Fibroblast of mammary gland (primary cell): Measurements from ENCODE around the gene CCND2.

Experiments used
- DNase-seq: peaks from one replicate; pipeline ENCODE4 v3.0.0-alpha.2; 2010; ENCODE audit warnings: low read depth
- H3K4me3 ChIP-seq: 2 replicates; pipeline ENCODE4 v1.5.1; 2011; ENCODE audit warnings: low read depth, mild to moderate bottlenecking, low read length, moderate library complexity; ENCODE audit not compliant: control insufficient read depth
- TF ChIP-seq, protein P1 (sequence below): conservative IDR thresholded peaks from 2 replicates; pipeline ENCODE4 v1.5.1; 2011; ENCODE audit warnings: low read depth, low read length, inconsistent platforms; ENCODE audit not compliant: control insufficient read depth, insufficient read depth

Gene CCND2

DNA sequence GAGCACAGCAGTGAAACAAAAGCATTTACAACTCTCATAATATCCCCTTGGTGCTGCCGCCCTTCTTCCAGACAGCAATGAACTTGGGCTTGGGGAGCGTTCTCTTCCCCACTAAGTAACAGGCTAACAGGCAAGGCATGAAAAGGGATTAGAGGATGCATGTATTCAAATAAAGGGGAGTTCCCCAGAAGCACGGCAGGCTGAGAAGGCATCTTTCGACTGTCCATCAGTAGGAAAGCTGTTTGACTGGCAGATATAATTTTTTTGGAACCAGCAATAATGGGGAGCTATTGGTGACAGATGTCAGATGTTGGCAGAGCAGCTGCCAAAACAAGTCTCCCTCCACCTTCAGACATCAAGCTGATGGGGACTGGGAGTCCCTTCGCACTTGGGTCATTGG lies 38.2 kb downstream of the CCND2 start:
- no peak for DNase-seq
- TF ChIP-seq, protein P1, sequence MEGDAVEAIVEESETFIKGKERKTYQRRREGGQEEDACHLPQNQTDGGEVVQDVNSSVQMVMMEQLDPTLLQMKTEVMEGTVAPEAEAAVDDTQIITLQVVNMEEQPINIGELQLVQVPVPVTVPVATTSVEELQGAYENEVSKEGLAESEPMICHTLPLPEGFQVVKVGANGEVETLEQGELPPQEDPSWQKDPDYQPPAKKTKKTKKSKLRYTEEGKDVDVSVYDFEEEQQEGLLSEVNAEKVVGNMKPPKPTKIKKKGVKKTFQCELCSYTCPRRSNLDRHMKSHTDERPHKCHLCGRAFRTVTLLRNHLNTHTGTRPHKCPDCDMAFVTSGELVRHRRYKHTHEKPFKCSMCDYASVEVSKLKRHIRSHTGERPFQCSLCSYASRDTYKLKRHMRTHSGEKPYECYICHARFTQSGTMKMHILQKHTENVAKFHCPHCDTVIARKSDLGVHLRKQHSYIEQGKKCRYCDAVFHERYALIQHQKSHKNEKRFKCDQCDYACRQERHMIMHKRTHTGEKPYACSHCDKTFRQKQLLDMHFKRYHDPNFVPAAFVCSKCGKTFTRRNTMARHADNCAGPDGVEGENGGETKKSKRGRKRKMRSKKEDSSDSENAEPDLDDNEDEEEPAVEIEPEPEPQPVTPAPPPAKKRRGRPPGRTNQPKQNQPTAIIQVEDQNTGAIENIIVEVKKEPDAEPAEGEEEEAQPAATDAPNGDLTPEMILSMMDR: no peak
- H3K4me3 ChIP-seq: no peak overlapping the region

DNA sequence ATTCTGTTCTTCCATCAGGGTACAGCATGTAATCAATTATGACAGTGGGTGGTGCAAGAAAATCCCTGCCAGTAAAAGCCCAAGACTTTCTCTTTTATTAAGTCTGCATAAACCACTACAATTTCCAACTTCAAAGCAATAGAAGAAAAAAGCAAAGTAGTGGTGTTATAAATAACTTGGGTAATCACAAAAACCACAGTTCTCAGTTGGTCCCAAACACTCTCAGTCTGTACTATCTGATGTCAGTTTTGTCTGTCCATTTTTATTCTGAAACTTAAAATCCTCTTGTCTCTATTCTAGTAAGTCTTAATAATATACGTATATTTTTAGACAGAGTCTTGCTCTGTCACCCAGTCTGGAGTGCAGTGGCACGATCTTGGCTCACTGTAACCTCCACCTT lies 38.7 kb downstream of the CCND2 start:
- DNase-seq: no peak
- no peak overlapping the region for H3K4me3 ChIP-seq
- TF ChIP-seq, protein P1: no peak

DNA sequence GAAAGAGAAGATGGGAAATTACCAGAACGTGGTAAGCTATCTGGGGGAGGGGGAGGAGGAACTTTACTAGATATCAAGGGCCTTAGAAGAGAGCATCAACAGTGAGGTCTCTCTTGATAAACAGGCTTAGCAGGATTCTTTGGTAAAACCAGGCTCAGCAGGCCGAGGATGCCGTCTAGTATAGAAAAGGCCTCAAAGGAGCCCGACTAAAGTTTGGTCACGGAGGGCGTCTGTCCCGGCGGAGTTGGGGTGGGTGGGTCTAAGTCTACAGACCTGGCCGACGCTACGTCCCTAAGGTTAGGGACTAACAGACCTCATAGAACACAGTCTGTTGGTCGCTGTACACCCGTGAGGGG lies 46.9 kb downstream of the CCND2 start:
- H3K4me3 ChIP-seq: peak overlapping the region; percentile 71
- no peak for DNase-seq
- TF ChIP-seq, protein P1: no peak

DNA sequence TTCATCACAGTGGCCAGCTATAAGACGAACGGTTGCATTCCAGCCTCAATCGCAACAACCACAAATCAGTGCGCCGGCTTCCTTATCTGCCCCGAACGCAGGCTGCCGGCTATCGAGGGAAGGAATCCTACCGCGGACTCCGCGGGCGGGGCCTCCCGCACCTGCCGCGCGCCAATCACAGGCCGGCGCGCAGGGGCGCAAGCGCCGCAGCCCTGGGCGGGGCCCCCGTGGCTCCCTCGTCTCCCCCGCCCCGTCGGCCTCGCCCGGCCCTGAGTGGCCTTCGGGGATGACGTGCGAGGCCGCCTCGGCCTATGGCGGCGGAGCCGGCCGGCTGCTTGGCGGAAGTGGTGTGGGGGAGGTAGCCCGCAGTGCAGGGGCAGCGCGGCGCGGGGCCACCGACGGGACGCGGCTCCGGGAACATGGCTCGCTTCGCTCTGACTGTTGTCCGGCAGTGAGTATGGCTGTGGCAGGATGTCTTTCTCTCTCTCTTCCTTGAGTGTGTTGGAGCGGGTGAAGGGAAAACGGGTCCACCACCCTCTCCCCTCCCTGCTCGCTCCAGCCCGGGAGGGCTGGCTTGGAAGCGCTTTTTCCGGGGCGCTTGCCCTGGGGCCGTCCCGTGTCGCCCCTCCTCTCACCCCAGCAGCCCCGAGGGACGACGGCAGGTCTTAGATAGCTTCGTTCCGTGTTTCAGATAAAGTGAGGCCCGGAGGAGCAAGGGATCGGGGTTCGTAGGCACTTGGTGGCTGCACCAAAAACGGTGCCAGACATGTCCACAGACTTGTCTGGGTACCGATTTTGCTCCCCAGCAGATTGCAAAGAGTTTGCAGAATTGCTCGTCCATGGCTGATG lies 47.5 kb downstream of the CCND2 start, which contains the start of gene TIGAR:
TSS of gene TIGAR (plus strand) at position 361 of the 849 bp plus-strand sequence. CDS start at position 420, 59 bp downstream.
- DNase-seq: peak; percentile 86
- TF ChIP-seq, protein P1: no peak
- peak within 1 kb of the TSS; percentile 94 for H3K4me3 ChIP-seq

DNA sequence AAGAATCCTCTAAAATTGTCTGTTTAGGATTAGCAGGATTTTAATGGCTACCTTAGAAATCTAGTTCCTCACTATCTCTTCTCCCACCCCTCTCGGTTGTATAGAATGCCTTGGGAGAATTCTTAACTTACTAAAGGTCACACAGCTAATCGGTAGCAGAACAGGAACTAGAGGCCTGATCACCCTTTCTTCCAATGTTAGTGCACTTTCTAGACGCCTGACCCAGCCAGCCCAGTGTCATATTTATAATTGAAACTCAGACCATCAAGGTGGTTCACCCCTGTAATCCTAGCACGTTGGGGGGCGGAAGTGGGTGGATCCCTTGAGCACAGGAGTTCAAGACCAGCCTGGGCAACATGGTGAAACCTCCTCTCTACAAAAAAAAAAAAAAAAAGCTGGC lies 49.2 kb downstream of the CCND2 start:
- DNase-seq: no peak
- no peak overlapping the region for H3K4me3 ChIP-seq
- TF ChIP-seq, protein P1: no peak
